ENCODE data around the gene RELN. TPM values are rescaled to one million over a fixed set of nuclear protein-coding genes. Genes with fewer than 3 reads are reported as not detected.

RELN gene
- total and polyA plus RNA-seq, 2 of the 13 experiments (the other 11 are each of a cell fraction or from before 2014, with no cell fraction given), result 315 to 332 TPM

- no peaks in the 10 kb centered on the region; the same call in 1 of the 2 replicates for H4K20me1 ChIP-seq (ENCODE audit: insufficient read depth, low read length)
- intact Hi-C loops (cut with micrococcal nuclease; ENCODE audit: unreplicated experiment) (no loop called here), in situ Hi-C loops (cut with HindIII; ENCODE audit: extremely low pct_ligation_motif_present, low pct_unique_long_range_greater_than_20kb) (no loop called here)
- ChIA-PET CTCF (ENCODE audit: low intra/inter-chr PET ratio, low total read pairs) (no interaction called here), POLR2A (no interaction called here)
- TF ChIP-seq PAX8 (CRISPR knock-in tag; IDR thresholded peaks at IDR 0.05; ENCODE audit: borderline replicate concordance) (no peak), RBFOX2 (IDR thresholded peaks at IDR 0.05; ENCODE audit: low read depth, low read length) (0 out of 2 replicates have a peak, but pooled peaks have one; percentile 30), AGO2 (optimal IDR thresholded peaks at IDR 0.05; ENCODE audit: low read depth, low read length) (peak; percentile 85), GATAD1 (CRISPR knock-in tag; IDR thresholded peaks at IDR 0.05) (no peak)
- FAIRE-seq (no peak), ATAC-seq (0 out of 3 replicates have a peak, but pooled peaks have one; percentile 19), DNase-seq (ENCODE audit: low spot score) (no peak)
- H3K27ac ChIP-seq (ENCODE audit: extremely low read length, insufficient read depth, low read length), result no peak overlapping the region
- no peak overlapping the region for H3K9ac ChIP-seq (ENCODE audit: insufficient read depth, low read depth, low read length)
- no peaks in the 10 kb centered on the region for H3K9me3 ChIP-seq (ENCODE audit: low read length)
- peaks cover 43% of the 10 kb centered on the region for H3K79me2 ChIP-seq (ENCODE audit: insufficient read depth, low read length)
- no peak overlapping the region for H2AFZ ChIP-seq (ENCODE audit: low read length)
- H3K27me3 ChIP-seq (ENCODE audit: control insufficient read depth in 1 of 2, insufficient read depth in 2 of 2, low read length in 2 of 2), result no peaks in the 10 kb centered on the region
- H3K36me3 ChIP-seq (replicated peaks in 1 of 2; ENCODE audit: control insufficient read depth in 1 of 2, insufficient read depth in 2 of 2, low read length in 2 of 2), result peaks cover 2 to 12% of the 10 kb centered on the region in 2 experiments; a peak in 2 of 5 replicates
- no peaks in the 10 kb centered on the region for H3K4me1 ChIP-seq (ENCODE audit: insufficient read depth, low read length)
- no peak overlapping the region for H3K4me3 ChIP-seq (replicated peaks in 1 of 3; ENCODE audit: insufficient read depth in 1 of 3, low read depth in 2 of 3, low read length in 3 of 3)
- BruUV-seq (replicated peaks), result no TSS peak
- WGBS (ENCODE audit: low lambda C conversion rate), result 95% methylated on average over 4 of the region's 4 CpGs
- no peak overlapping the region for H3K4me2 ChIP-seq (ENCODE audit: low read depth, low read length)
These were observed 22.7 kb downstream of the RELN start for GRCh38 chr7:103966593-103967277.

DNA sequence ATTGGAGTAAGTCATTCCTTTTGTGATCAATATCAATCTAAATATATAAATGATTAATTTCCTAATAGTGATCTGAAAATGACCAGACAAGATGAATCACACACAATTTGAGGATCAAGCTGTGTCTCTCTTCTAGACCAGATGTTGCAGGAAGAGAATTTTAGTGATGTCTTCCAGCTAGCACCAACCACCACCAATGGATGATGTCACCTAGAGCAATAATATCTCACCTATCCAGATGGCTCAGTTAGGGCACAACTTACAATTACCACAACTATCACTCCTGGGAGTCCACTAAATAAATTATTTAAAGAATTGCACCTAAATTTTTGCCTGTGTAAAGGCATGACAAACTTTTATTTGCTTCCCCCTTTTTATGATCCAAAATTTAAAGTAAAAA lies 25.2 kb downstream of the RELN start:
- Histone ChIP-seq H3K4me3 (replicated peaks in 1 of 3; ENCODE audit: insufficient read depth in 1 of 3, low read depth in 2 of 3, low read length in 3 of 3) (no peak overlapping the region), H3K27ac (ENCODE audit: extremely low read length, insufficient read depth, low read length) (no peak overlapping the region), H3K4me1 (ENCODE audit: insufficient read depth, low read length) (no peaks in the 10 kb centered on the region), H3K27me3 (ENCODE audit: control insufficient read depth in 1 of 2, insufficient read depth in 2 of 2, low read length in 2 of 2) (no peaks in the 10 kb centered on the region), H4K20me1 (ENCODE audit: insufficient read depth, low read length) (no peaks in the 10 kb centered on the region; the same call in 1 of the 2 replicates), H3K79me2 (ENCODE audit: insufficient read depth, low read length) (peaks cover 44% of the 10 kb centered on the region), H3K9ac (ENCODE audit: insufficient read depth, low read depth, low read length) (no peak overlapping the region), H3K36me3 (replicated peaks in 1 of 2; ENCODE audit: control insufficient read depth in 1 of 2, insufficient read depth in 2 of 2, low read length in 2 of 2) (peaks cover 2 to 12% of the 10 kb centered on the region in 2 experiments; a peak in 2 of 5 replicates), H3K4me2 (ENCODE audit: low read depth, low read length) (no peak overlapping the region), H3K9me3 (ENCODE audit: low read length) (no peaks in the 10 kb centered on the region), H2AFZ (ENCODE audit: low read length) (no peak overlapping the region)
- ChIA-PET POLR2A (no interaction called here), CTCF (ENCODE audit: low intra/inter-chr PET ratio, low total read pairs) (no interaction called here)
- BruUV-seq (replicated peaks), result no TSS peak
- intact Hi-C loops (cut with micrococcal nuclease; ENCODE audit: unreplicated experiment) (no loop called here), in situ Hi-C loops (cut with HindIII; ENCODE audit: extremely low pct_ligation_motif_present, low pct_unique_long_range_greater_than_20kb) (no loop called here)
- TF ChIP-seq, protein P1, sequence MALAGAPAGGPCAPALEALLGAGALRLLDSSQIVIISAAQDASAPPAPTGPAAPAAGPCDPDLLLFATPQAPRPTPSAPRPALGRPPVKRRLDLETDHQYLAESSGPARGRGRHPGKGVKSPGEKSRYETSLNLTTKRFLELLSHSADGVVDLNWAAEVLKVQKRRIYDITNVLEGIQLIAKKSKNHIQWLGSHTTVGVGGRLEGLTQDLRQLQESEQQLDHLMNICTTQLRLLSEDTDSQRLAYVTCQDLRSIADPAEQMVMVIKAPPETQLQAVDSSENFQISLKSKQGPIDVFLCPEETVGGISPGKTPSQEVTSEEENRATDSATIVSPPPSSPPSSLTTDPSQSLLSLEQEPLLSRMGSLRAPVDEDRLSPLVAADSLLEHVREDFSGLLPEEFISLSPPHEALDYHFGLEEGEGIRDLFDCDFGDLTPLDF (CRISPR knock-in tag; IDR thresholded peaks at IDR 0.05), result no peak
- TF ChIP-seq RBFOX2 (IDR thresholded peaks at IDR 0.05; ENCODE audit: low read depth, low read length), result peak; percentile 7; the same call in 1 of the 2 replicates
- ATAC-seq (no peak), DNase-seq (ENCODE audit: low spot score) (no peak), FAIRE-seq (no peak)
